ENCODE measurements around the gene MAN1B1. TPM values are rescaled to one million over a fixed set of nuclear protein-coding genes. Genes with fewer than 3 reads are reported as not detected.
A peak's percentile ranks its signal among the peaks of the same experiment; 100 is the strongest.

The MAN1B1 gene
- total and polyA plus RNA-seq, 12 donors, result 16.9 to 71.4 (median 22.0) TPM

GRCh38 chr9:137053944-137054931, 32.5 kb upstream of the MAN1B1 start, which contains the start of gene ENTPD2:
Gene ENTPD2, minus strand, starts transcription at chr9:137054061. Its CDS starts 64 bp downstream, at chr9:137053997.
- intact Hi-C loops (cut with DNase I), result no loop called here
- no peaks in the 10 kb centered on the region for H3K9me3 ChIP-seq
- 21 to 28% methylated on average over 67 to 90 of the region's 90 CpGs for WGBS, 2 donors
- H3K27ac ChIP-seq, result peak within 1 kb of the TSS in 9 of 10 donors; percentile 66 to 93 (median 85)
- DNase-seq (peak in 1 of 2 donors; percentile 40), ATAC-seq (peak in 1 of 8 donors; percentile 1)
- peaks cover 30 to 50% (median 41%) of the 10 kb centered on the region in 9 donors for H3K4me1 ChIP-seq
- peak within 1 kb of the TSS in 9 of 10 donors; percentile 35 to 55 (median 44) for H3K4me3 ChIP-seq
- H3K36me3 ChIP-seq, result no peaks in the 10 kb centered on the region
- H3K27me3 ChIP-seq, result peaks cover 6 to 63% (median 42%) of the 10 kb centered on the region in 7 donors
- TF ChIP-seq, protein P1, sequence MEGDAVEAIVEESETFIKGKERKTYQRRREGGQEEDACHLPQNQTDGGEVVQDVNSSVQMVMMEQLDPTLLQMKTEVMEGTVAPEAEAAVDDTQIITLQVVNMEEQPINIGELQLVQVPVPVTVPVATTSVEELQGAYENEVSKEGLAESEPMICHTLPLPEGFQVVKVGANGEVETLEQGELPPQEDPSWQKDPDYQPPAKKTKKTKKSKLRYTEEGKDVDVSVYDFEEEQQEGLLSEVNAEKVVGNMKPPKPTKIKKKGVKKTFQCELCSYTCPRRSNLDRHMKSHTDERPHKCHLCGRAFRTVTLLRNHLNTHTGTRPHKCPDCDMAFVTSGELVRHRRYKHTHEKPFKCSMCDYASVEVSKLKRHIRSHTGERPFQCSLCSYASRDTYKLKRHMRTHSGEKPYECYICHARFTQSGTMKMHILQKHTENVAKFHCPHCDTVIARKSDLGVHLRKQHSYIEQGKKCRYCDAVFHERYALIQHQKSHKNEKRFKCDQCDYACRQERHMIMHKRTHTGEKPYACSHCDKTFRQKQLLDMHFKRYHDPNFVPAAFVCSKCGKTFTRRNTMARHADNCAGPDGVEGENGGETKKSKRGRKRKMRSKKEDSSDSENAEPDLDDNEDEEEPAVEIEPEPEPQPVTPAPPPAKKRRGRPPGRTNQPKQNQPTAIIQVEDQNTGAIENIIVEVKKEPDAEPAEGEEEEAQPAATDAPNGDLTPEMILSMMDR (IDR thresholded peaks at IDR 0.05), result no peak

DNA sequence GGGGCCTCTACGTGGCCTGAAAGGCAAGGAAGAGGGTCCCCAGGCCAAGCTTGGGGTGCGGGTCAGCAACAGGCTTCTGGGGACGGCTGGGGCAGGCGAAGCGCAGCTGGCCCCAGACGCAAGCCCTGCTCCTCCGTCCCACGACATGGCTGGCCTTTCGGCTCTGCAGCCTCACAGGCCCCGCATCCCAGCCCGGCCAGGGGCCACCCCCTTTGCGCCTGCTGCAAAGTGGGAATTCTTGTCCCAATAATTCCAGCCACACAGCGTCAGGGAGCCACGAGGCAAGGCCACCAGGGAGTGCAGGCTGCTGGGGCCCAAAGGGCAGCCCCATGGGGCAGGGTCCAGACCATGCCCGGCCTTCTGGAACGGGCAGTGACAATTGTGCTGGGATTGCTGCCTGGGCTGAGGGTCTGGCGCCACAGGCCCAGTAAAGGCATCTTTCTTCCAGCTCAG, 31.8 kb upstream of the MAN1B1 start:
- H3K4me3 ChIP-seq, result peak overlapping the region in 1 of 10 donors; percentile 55
- TF ChIP-seq, protein P1 (IDR thresholded peaks at IDR 0.05), result no peak
- no peaks in the 10 kb centered on the region for H3K9me3 ChIP-seq
- H3K27me3 ChIP-seq, result peaks cover 6 to 56% (median 36%) of the 10 kb centered on the region in 7 donors
- intact Hi-C loops (cut with DNase I), result no loop called here
- ATAC-seq (peak; percentile 4 to 26 (median 10)), DNase-seq (peak in 1 of 2 donors; percentile 43)
- peak overlapping the region; percentile 14 to 93 (median 85) for H3K27ac ChIP-seq
- WGBS, 2 donors, result 63% methylated on average over 17 of the region's 17 CpGs
- H3K36me3 ChIP-seq, result no peaks in the 10 kb centered on the region
- peaks cover 30 to 50% (median 41%) of the 10 kb centered on the region in 9 donors for H3K4me1 ChIP-seq

DNA sequence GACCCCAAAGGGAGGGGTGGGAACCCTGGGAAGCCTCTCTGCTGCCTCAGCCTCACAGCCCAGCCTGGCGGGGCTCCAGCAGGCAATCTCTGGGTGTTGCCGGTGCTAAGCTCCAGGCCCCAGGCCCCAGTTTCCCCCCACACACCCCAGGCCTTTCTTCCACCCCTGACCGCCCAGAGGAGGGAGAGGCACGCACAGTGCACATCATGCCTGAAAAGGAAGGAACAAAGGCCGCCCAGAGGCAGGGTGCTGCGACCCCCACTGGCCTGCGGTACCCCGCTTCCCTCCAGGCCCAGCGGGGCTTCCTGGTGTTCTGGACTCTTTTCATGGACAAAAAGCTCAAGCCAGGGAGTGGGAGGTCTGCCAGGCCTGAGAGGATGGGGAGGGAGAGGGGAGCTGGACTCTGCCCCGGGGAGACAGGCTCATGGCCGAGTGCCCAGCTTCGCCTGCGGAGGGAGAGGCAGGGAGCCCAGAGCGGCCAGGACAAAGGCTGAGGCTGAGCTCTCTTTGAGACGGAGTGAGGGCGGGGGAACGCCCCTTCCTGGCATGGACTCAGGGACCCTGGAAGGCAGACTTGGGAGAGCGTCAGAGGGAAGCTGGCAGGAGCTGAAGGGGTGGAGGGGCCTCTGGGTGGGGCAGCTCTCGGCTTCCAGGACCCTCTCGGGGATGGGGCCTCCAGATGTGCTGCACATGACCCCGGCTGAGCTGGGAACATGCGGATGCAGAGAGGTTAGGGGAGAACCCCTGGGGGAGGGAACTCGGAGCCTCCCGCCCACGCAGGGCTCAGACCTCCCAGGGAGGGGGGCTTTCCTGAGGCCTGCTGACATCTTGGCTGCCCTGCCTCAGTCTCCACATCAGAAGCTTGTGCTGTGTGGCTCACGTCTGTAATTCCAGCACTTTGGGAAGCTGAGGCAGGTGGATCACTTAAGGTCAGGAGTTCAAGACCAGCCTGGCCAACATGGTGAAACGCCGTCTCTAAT, 31.1 kb upstream of the MAN1B1 start:
- ATAC-seq (peak; percentile 83 to 96 (median 93)), DNase-seq (peak; percentile 93 to 97)
- Histone ChIP-seq H3K27me3 (peaks cover 6 to 49% (median 32%) of the 10 kb centered on the region in 7 donors), H3K27ac (peak overlapping the region; percentile 14 to 93 (median 85)), H3K4me3 (peak overlapping the region in 1 of 10 donors; percentile 55), H3K36me3 (no peaks in the 10 kb centered on the region), H3K4me1 (peaks cover 30 to 50% (median 41%) of the 10 kb centered on the region in 9 donors), H3K9me3 (no peaks in the 10 kb centered on the region)
- WGBS, 2 donors, result 22 to 23% methylated on average over 27 to 28 of the region's 28 CpGs
- TF ChIP-seq, protein P1 (IDR thresholded peaks at IDR 0.05), result peak in 1 of 9 donors; percentile 14
- intact Hi-C loops (cut with DNase I), result no loop called here

Data from heart right ventricle (tissue), 16 donors.